Esophagus squamous epithelium (tissue), 5 donors: Measurements from ENCODE around the gene LBX2. TPM values are rescaled to one million over a fixed set of nuclear protein-coding genes. Genes with fewer than 3 reads are reported as not detected.

Source experiments
- DNase-seq: peaks from one replicate; lab custom pipeline; 2025; lab: John Stamatoyannopoulos, UW
- H3K27ac ChIP-seq, 4 donors: fragments of 200-600 bp; sonication (generic); one replicate each; pipeline ENCODE4 v1.5.1; 2016 to 2019; ENCODE audit warnings: mild to moderate bottlenecking in 1 of 4
- H3K27me3 ChIP-seq, 4 donors: fragments of 200-600 bp; sonication (generic); 1 replicate in 3 of 4; 2 replicates in 1 of 4; pipeline versions ENCODE4 v1.5.1 to v1.6.0; 2017 to 2021; ENCODE audit warnings: antibody characterized with exemption in 1 of 4
- H3K36me3 ChIP-seq, 3 donors: fragments of 200-600 bp; sonication (generic); one replicate each; pipeline ENCODE4 v1.5.1; 2016 to 2019
- H3K4me1 ChIP-seq, 3 donors: fragments of 200-600 bp; sonication (generic); one replicate each; pipeline ENCODE4 v1.5.1; 2017 to 2019
- H3K4me3 ChIP-seq, 4 donors: fragments of 200-600 bp; sonication (generic); 1 replicate in 3 of 4; 2 replicates in 1 of 4; pipeline ENCODE4 v1.5.1; 2016 to 2019; ENCODE audit warnings: mild to moderate bottlenecking in 2 of 4, moderate library complexity in 1 of 4
- H3K9me3 ChIP-seq, 3 donors: fragments of 200-600 bp; sonication (generic); one replicate each; pipeline ENCODE4 v1.5.1; 2016 to 2019
- CTCF ChIP-seq, 6 experiments: fragments of 450-650 bp in 4 of 6; fragments of 200-600 bp in 2 of 6; sonication (generic) in 2 of 6; IDR thresholded peaks; one replicate each; pipeline ENCODE4 v1.5.1; 2016 to 2019; ENCODE audit warnings: antibody characterized with exemption in 6 of 6, mild to moderate bottlenecking in 4 of 6, moderate library complexity in 4 of 6
- POLR2A ChIP-seq, 4 donors: fragments of 450-650 bp; IDR thresholded peaks; one replicate each; pipeline ENCODE4 v1.6.1; 2017; ENCODE audit warnings: antibody characterized with exemption in 4 of 4, mild to moderate bottlenecking in 4 of 4, moderate library complexity in 3 of 4
- WGBS, 2 donors: methylation state at CpG; one replicate each; pipeline ENCODE4 v1.1.5; 2018; 5-methylcytosine and 5-hydroxymethylcytosine counted together
- intact Hi-C: fragments of 100-400 bp; cut with DNase I; formaldehyde crosslinking; loops from one replicate; pipeline ENCODE4 v1.15.0; 2022
- total RNA-seq, 4 donors: library from RNA; depleted of rRNA; stranded (reverse); fragments of >200 nt; gene quantifications; one replicate each; pipeline ENCODE4 v1.1.0, GENCODE V29; 2016
- donor health status: DM: yes; HTN: yes; CAD: no.

Gene LBX2
- total RNA-seq = under 1 TPM in 2 of 4 donors, not detected in 2; 0.38 to 0.57 TPM

- Histone ChIP-seq H3K27ac (peak within 1 kb of the TSS in 1 of 4 donors; percentile 15), H3K4me1 (peaks cover 31 to 56% (median 37%) of the 10 kb centered on the region in 3 donors), H3K36me3 (peaks cover 0 to 4% (median 0%) of the 10 kb centered on the region in 3 donors), H3K4me3 (peak within 1 kb of the TSS; percentile 29 to 61 (median 50)), H3K27me3 (peaks cover 7 to 75% (median 20%) of the 10 kb centered on the region in 4 donors), H3K9me3 (no peaks in the 10 kb centered on the region)
- DNase-seq = no peak
- TF ChIP-seq POLR2A (IDR thresholded peaks at IDR 0.05) = no peak
- no peak for TF ChIP-seq CTCF (IDR thresholded peaks at IDR 0.05)
- WGBS, 2 donors = 18 to 19% methylated on average over 11 to 25 of the region's 65 CpGs
- intact Hi-C loops = no loop called here
Observed at GRCh38 chr2:74499267-74499939, at the start of gene LBX2. Gene LBX2 (minus strand): TSS chr2:74499603. CDS start chr2:74499537, 66 bp downstream.

- no peak for TF ChIP-seq CTCF (IDR thresholded peaks at IDR 0.05)
- no peak for TF ChIP-seq POLR2A (IDR thresholded peaks at IDR 0.05)
- H3K27ac ChIP-seq = peak overlapping the region; percentile 49 to 78 (median 58)
- peaks cover 11 to 28% (median 16%) of the 10 kb centered on the region in 3 donors for H3K4me1 ChIP-seq
- peaks cover 0 to 30% (median 0%) of the 10 kb centered on the region in 4 donors for H3K27me3 ChIP-seq
- no peak for DNase-seq
- H3K36me3 ChIP-seq = no peaks in the 10 kb centered on the region
- peak overlapping the region; percentile 45 to 70 (median 57) for H3K4me3 ChIP-seq
- WGBS, 2 donors = 20 to 26% methylated on average over 14 to 24 of the region's 26 CpGs
- H3K9me3 ChIP-seq = no peaks in the 10 kb centered on the region
- intact Hi-C loops = no loop called here
Observed at GRCh38 chr2:74548285-74548899, 49.0 kb upstream of the LBX2 start.

GRCh38 chr2:74546004-74546403, 46.6 kb upstream of the LBX2 start:
- Histone ChIP-seq H3K4me3 (no peak overlapping the region), H3K27me3 (peaks cover 0 to 26% (median 0%) of the 10 kb centered on the region in 4 donors), H3K9me3 (no peaks in the 10 kb centered on the region), H3K36me3 (no peaks in the 10 kb centered on the region), H3K27ac (no peak overlapping the region), H3K4me1 (peaks cover 6 to 20% (median 16%) of the 10 kb centered on the region in 3 donors)
- DNase-seq = no peak
- WGBS, 2 donors = 83 to 85% methylated on average over 3 of the region's 3 CpGs
- intact Hi-C loops = no loop called here
- TF ChIP-seq POLR2A (IDR thresholded peaks at IDR 0.05) = no peak
- TF ChIP-seq CTCF (IDR thresholded peaks at IDR 0.05) = no peak

GRCh38 chr2:74544634-74545033, 45.2 kb upstream of the LBX2 start:
- WGBS, 2 donors = 89 to 92% methylated on average over 3 of the region's 3 CpGs
- Histone ChIP-seq H3K36me3 (no peaks in the 10 kb centered on the region), H3K9me3 (no peaks in the 10 kb centered on the region), H3K4me3 (no peak overlapping the region), H3K27ac (no peak overlapping the region), H3K4me1 (peaks cover 5 to 16% (median 14%) of the 10 kb centered on the region in 3 donors), H3K27me3 (peaks cover 0 to 21% (median 0%) of the 10 kb centered on the region in 4 donors)
- intact Hi-C loops = no loop called here
- peak in 1 of 6 experiments; percentile 30 for TF ChIP-seq CTCF (IDR thresholded peaks at IDR 0.05)
- no peak for TF ChIP-seq POLR2A (IDR thresholded peaks at IDR 0.05)
- no peak for DNase-seq

- Histone ChIP-seq H3K9me3 (no peaks in the 10 kb centered on the region), H3K36me3 (no peaks in the 10 kb centered on the region), H3K27ac (no peak overlapping the region), H3K27me3 (peaks cover 0 to 19% (median 0%) of the 10 kb centered on the region in 4 donors), H3K4me1 (no peaks in the 10 kb centered on the region), H3K4me3 (no peak overlapping the region)
- no peak for DNase-seq
- no peak for TF ChIP-seq POLR2A (IDR thresholded peaks at IDR 0.05)
- no peak for TF ChIP-seq CTCF (IDR thresholded peaks at IDR 0.05)
- intact Hi-C loops = no loop called here
- WGBS, 2 donors = 73 to 83% methylated on average over 1 of the region's 1 CpG
Observed at GRCh38 chr2:74542978-74543377, 43.6 kb upstream of the LBX2 start.
